Esophagus muscularis mucosa (tissue), 4 donors: Measurements from ENCODE around the gene KLK14.

Experiments used
- CTCF ChIP-seq, 3 experiments: fragments of 200-600 bp in 2 of 3; fragments of 450-650 bp in 1 of 3; sonication (generic) in 2 of 3; IDR thresholded peaks; one replicate each; pipeline ENCODE4 v1.5.1; 2017 to 2019; ENCODE audit warnings: antibody characterized with exemption in 3 of 3, mild to moderate bottlenecking in 2 of 3, moderate library complexity in 1 of 3
- EP300 ChIP-seq: sonication (generic); formaldehyde crosslinking; IDR thresholded peaks from one replicate; pipeline ENCODE4 v1.6.1; 2017; ENCODE audit warnings: antibody characterized with exemption
- POLR2AphosphoS5 ChIP-seq, 2 donors: sonication (generic); formaldehyde crosslinking; IDR thresholded peaks; one replicate each; pipeline ENCODE4 v1.6.1; 2017; ENCODE audit warnings: antibody characterized with exemption in 2 of 2

DNA sequence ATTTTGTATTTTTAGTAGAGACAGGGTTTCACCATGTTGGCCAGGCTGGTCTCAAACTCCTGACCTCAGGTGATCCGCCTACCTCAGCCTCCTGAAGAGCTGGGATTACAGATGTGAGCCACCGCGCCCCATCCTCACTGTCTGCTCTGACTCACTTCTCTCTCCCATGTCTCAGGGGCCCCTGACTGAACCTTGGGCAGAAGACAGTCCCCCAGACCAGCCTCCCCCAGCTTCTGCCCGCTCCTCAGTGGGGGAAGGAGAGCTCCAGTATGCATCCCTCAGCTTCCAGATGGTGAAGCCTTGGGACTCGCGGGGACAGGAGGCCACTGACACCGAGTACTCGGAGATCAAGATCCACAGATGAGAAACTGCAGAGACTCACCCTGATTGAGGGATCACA lies 47.0 kb upstream of the KLK14 start:
- TF ChIP-seq CTCF (IDR thresholded peaks at IDR 0.05) (no peak), POLR2AphosphoS5 (IDR thresholded peaks at IDR 0.05) (no peak), EP300 (no peak)
